WTC11 (cell line): ENCODE data around the gene MAP4K4. TPM values are rescaled to one million over a fixed set of nuclear protein-coding genes. Genes with fewer than 3 reads are reported as not detected.

Source experiments
- ATAC-seq: fragments of 200-7000 bp; cut with Tn5 transposase; 2 replicates; pipeline ENCODE4 v1.10.0; 2021; ENCODE audit warnings: mild to moderate bottlenecking, moderate library complexity
- CTCF ChIA-PET: fragments of 300-600 bp; sonication (Branson Sonifier 250); formaldehyde crosslinking; loops from one replicate; lab custom pipeline; 2021; ENCODE audit warnings: antibody characterized with exemption; lab: Charles Lee
- POLR2A ChIA-PET: fragments of 350-600 bp; sonication (Branson Sonifier 250); formaldehyde crosslinking; loops from one replicate; lab custom pipeline; 2021; ENCODE audit warnings: antibody characterized with exemption; lab: Charles Lee
- DNase-seq: peaks from one replicate; pipeline ENCODE4 v3.0.0; 2021; ENCODE audit warnings: low spot score
- H3K27ac Mint-ChIP-seq: 2 replicates; pipeline ENCODE4 v1.8.0; 2021; ENCODE audit warnings: mixed read lengths
- H3K27me3 Mint-ChIP-seq: 2 replicates; pipeline ENCODE4 v1.8.0; 2021; ENCODE audit warnings: low read depth, mild to moderate bottlenecking, moderate library complexity, mixed read lengths
- H3K36me3 Mint-ChIP-seq: 2 replicates; pipeline ENCODE4 v1.8.0; 2021; ENCODE audit warnings: mixed read lengths
- H3K4me1 Mint-ChIP-seq: 2 replicates; pipeline ENCODE4 v1.8.0; 2022; ENCODE audit warnings: mixed read lengths
- H3K4me3 Mint-ChIP-seq: 2 replicates; pipeline ENCODE4 v1.8.0; 2021; ENCODE audit warnings: mild to moderate bottlenecking, moderate library complexity, mixed read lengths
- H3K9me3 Mint-ChIP-seq: 2 replicates; pipeline ENCODE4 v1.8.0; 2021; ENCODE audit warnings: mixed read lengths
- ATF2 ChIP-seq: sonication (generic); formaldehyde crosslinking; IDR thresholded peaks from 2 replicates; pipeline ENCODE4 v1.8.1; 2022; ENCODE audit warnings: low read depth, missing genetic modification reagents, borderline replicate concordance
- ATF6 ChIP-seq: sonication (generic); formaldehyde crosslinking; IDR thresholded peaks from 2 replicates; pipeline ENCODE4 v1.8.1; 2023; ENCODE audit warnings: mild to moderate bottlenecking, missing genetic modification reagents
- FOXJ3 ChIP-seq: sonication (generic); formaldehyde crosslinking; IDR thresholded peaks from 2 replicates; pipeline ENCODE4 v1.9.0; 2021; ENCODE audit warnings: missing genetic modification reagents, mild to moderate bottlenecking, borderline replicate concordance
- JAZF1 ChIP-seq: fragments of 250-450 bp; sonication (Bioruptor Pico); IDR thresholded peaks from 2 replicates; pipeline ENCODE4 v1.9.0; 2021; ENCODE audit warnings: moderate library complexity, mild to moderate bottlenecking, inconsistent platforms
- NFE2L1 ChIP-seq: sonication (generic); formaldehyde crosslinking; IDR thresholded peaks from 2 replicates; pipeline ENCODE4 v1.8.1; 2023; ENCODE audit warnings: missing genetic modification reagents
- NR3C1 ChIP-seq: sonication (generic); formaldehyde crosslinking; conservative IDR thresholded peaks from 2 replicates; pipeline ENCODE4 v1.8.1; 2023; ENCODE audit warnings: low read depth, mild to moderate bottlenecking, missing genetic modification reagents
- RORB ChIP-seq: fragments of 250-450 bp; sonication (Bioruptor Pico); IDR thresholded peaks from 2 replicates; pipeline ENCODE4 v1.9.0; 2021; ENCODE audit warnings: mild to moderate bottlenecking
- SMAD3 ChIP-seq: sonication (generic); formaldehyde crosslinking; IDR thresholded peaks from 2 replicates; pipeline ENCODE4 v1.8.0; 2022; ENCODE audit warnings: missing genetic modification reagents, mild to moderate bottlenecking, borderline replicate concordance
- TCF7 ChIP-seq: sonication (generic); formaldehyde crosslinking; IDR thresholded peaks from 2 replicates; pipeline ENCODE4 v1.8.0; 2022; ENCODE audit warnings: mild to moderate bottlenecking, low read depth, missing genetic modification reagents, moderate library complexity
- ZNF219 ChIP-seq: sonication (generic); formaldehyde crosslinking; IDR thresholded peaks from 2 replicates; pipeline ENCODE4 v1.8.0; 2023; ENCODE audit warnings: missing genetic modification reagents, mild to moderate bottlenecking, borderline replicate concordance
- ZNF396 ChIP-seq: fragments of 250-450 bp; sonication (Bioruptor Pico); IDR thresholded peaks from 2 replicates; pipeline ENCODE4 v1.8.0; 2021; ENCODE audit warnings: mild to moderate bottlenecking, moderate library complexity, borderline replicate concordance
- ZNF532 ChIP-seq: fragments of 250-450 bp; sonication (Bioruptor Pico); IDR thresholded peaks from 2 replicates; pipeline ENCODE4 v1.9.0; 2021; ENCODE audit warnings: mild to moderate bottlenecking, borderline replicate concordance
- total RNA-seq: library from RNA; stranded (reverse); gene quantifications from 3 replicates; pipeline ENCODE4 v1.2.3, GENCODE V29; 2021
- TF ChIP-seq, protein P1 (sequence below): sonication (generic); formaldehyde crosslinking; IDR thresholded peaks from 2 replicates; pipeline ENCODE4 v1.8.1; 2023; ENCODE audit warnings: mild to moderate bottlenecking, missing genetic modification reagents, borderline replicate concordance
- TF ChIP-seq, protein P2 (sequence below): sonication (generic); formaldehyde crosslinking; IDR thresholded peaks from 2 replicates; pipeline ENCODE4 v1.8.1; 2023; ENCODE audit warnings: mild to moderate bottlenecking, missing genetic modification reagents
- TF ChIP-seq, protein P3 (sequence below): sonication (generic); formaldehyde crosslinking; IDR thresholded peaks from 2 replicates; pipeline ENCODE4 v1.8.1; 2022; ENCODE audit warnings: mild to moderate bottlenecking, moderate library complexity, missing genetic modification reagents
- TF ChIP-seq, protein P4 (sequence below): fragments of 250-450 bp; sonication (Bioruptor Pico); IDR thresholded peaks from 2 replicates; pipeline ENCODE4 v1.8.0; 2021; ENCODE audit warnings: mild to moderate bottlenecking

The MAP4K4 gene
- total RNA-seq, 1 experiment from 2014 or later: 112 TPM

- POLR2A ChIA-PET: no interaction called here
- DNase-seq (no peak), ATAC-seq (no peak)
- H3K9me3 Mint-ChIP-seq: no peaks in the 10 kb centered on the region
- no peak overlapping the region for H3K27ac Mint-ChIP-seq
- H3K36me3 Mint-ChIP-seq: peaks cover 60% of the 10 kb centered on the region
- H3K4me1 Mint-ChIP-seq: no peaks in the 10 kb centered on the region
- H3K27me3 Mint-ChIP-seq: no peaks in the 10 kb centered on the region
- TF ChIP-seq ATF6 (CRISPR knock-in tag) (no peak), ZNF532 (CRISPR knock-in tag) (no peak), ATF2 (CRISPR knock-in tag) (no peak), NFE2L1 (CRISPR knock-in tag) (no peak), SMAD3 (CRISPR knock-in tag) (no peak), FOXJ3 (CRISPR knock-in tag) (no peak), ZNF219 (no peak), RORB (CRISPR knock-in tag) (no peak), TCF7 (CRISPR knock-in tag) (no peak), NR3C1 (CRISPR knock-in tag) (no peak), JAZF1 (CRISPR knock-in tag) (no peak), ZNF396 (CRISPR knock-in tag) (no peak)
- TF ChIP-seq, protein P1, sequence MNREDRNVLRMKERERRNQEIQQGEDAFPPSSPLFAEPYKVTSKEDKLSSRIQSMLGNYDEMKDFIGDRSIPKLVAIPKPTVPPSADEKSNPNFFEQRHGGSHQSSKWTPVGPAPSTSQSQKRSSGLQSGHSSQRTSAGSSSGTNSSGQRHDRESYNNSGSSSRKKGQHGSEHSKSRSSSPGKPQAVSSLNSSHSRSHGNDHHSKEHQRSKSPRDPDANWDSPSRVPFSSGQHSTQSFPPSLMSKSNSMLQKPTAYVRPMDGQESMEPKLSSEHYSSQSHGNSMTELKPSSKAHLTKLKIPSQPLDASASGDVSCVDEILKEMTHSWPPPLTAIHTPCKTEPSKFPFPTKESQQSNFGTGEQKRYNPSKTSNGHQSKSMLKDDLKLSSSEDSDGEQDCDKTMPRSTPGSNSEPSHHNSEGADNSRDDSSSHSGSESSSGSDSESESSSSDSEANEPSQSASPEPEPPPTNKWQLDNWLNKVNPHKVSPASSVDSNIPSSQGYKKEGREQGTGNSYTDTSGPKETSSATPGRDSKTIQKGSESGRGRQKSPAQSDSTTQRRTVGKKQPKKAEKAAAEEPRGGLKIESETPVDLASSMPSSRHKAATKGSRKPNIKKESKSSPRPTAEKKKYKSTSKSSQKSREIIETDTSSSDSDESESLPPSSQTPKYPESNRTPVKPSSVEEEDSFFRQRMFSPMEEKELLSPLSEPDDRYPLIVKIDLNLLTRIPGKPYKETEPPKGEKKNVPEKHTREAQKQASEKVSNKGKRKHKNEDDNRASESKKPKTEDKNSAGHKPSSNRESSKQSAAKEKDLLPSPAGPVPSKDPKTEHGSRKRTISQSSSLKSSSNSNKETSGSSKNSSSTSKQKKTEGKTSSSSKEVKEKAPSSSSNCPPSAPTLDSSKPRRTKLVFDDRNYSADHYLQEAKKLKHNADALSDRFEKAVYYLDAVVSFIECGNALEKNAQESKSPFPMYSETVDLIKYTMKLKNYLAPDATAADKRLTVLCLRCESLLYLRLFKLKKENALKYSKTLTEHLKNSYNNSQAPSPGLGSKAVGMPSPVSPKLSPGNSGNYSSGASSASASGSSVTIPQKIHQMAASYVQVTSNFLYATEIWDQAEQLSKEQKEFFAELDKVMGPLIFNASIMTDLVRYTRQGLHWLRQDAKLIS (CRISPR knock-in tag): no peak
- TF ChIP-seq, protein P2, sequence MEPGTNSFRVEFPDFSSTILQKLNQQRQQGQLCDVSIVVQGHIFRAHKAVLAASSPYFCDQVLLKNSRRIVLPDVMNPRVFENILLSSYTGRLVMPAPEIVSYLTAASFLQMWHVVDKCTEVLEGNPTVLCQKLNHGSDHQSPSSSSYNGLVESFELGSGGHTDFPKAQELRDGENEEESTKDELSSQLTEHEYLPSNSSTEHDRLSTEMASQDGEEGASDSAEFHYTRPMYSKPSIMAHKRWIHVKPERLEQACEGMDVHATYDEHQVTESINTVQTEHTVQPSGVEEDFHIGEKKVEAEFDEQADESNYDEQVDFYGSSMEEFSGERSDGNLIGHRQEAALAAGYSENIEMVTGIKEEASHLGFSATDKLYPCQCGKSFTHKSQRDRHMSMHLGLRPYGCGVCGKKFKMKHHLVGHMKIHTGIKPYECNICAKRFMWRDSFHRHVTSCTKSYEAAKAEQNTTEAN (CRISPR knock-in tag): no peak
- TF ChIP-seq, protein P3, sequence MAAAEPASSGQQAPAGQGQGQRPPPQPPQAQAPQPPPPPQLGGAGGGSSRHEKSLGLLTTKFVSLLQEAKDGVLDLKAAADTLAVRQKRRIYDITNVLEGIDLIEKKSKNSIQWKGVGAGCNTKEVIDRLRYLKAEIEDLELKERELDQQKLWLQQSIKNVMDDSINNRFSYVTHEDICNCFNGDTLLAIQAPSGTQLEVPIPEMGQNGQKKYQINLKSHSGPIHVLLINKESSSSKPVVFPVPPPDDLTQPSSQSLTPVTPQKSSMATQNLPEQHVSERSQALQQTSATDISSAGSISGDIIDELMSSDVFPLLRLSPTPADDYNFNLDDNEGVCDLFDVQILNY: no peak
- TF ChIP-seq, protein P4, sequence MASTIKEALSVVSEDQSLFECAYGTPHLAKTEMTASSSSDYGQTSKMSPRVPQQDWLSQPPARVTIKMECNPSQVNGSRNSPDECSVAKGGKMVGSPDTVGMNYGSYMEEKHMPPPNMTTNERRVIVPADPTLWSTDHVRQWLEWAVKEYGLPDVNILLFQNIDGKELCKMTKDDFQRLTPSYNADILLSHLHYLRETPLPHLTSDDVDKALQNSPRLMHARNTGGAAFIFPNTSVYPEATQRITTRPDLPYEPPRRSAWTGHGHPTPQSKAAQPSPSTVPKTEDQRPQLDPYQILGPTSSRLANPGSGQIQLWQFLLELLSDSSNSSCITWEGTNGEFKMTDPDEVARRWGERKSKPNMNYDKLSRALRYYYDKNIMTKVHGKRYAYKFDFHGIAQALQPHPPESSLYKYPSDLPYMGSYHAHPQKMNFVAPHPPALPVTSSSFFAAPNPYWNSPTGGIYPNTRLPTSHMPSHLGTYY: no peak
- CTCF ChIA-PET: no interaction called here
- H3K4me3 Mint-ChIP-seq: no peak overlapping the region
Observed at GRCh38 chr2:101842471-101842870, 145.0 kb downstream of the MAP4K4 start.
